Stimulated activated CD4-positive, alpha-beta T cell treated with anti-CD3 and anti-CD28 coated beads, Interleukin-15, amount 100 ng/mL, for 1 hour (primary cell): Measurements from ENCODE around the gene WNT3A.

Experiments
- DNase-seq, 2 donors: peaks; one replicate each; pipeline ENCODE4 v3.0.0-alpha.2; 2020; ENCODE audit warnings: low read depth in 1 of 2, low spot score in 1 of 2

Gene WNT3A

DNA sequence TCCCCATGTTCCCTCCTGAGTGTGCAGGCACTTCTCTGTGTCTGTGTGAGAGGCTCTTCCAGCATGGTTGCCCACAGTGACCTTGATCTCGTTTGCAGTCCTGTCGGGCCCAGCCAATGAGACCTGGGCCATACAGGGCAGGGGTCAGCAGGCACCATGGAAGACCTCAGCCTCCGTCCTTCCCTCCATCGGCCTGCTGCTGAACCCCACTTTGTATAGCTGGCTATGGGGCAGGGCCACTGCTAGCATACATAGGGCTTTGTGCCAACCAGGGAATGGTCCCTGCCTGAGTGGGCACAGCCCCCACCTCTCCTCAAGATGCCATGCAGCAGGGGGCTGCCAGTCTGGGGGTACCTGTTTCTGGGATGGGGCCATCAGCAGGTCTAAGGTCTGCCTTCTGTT lies 92.5 kb downstream of the WNT3A start:
- DNase-seq = no peak

DNA sequence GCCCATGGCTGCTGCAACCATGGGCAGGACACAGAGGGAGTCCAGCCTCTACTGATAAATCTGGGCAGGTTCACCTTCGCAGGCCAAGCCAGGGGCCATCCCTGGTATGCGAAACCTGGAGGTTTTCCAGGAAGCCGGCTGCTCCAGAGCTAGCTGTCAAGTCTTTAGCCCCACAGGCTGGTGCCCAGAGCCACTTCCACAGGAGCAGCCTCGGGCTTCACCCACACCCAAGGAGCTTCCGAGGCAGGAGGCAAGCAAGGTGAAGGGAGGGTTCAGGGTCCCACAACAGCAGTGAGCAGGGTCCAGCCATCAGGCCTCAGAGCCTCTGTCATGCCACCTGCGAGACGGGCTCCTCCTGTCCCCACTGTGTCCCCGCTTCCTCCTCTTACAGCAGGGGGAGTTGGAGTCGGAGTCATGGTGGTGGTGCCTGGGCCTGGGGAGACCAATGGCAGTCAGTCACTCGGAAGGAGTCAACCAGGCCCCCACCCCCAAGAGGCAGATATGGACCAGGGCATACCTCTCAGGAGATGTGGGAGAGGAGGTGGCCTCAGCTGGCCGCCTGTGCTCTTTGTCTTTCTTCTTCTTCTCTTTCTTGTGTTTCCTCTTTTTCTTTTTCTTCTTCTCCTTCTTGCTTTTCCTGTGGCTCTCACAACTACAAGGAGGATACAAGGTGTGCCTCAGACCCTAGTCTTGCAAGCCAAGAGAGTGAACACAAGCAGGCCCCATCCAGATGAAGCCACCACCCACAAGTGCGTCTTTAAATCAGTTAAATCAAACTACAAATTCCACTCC lies 94.2 kb downstream of the WNT3A start:
- DNase-seq = no peak

GRCh38 chr1:228101614-228101993 lies 94.8 kb downstream of the WNT3A start:
- no peak for DNase-seq

DNA sequence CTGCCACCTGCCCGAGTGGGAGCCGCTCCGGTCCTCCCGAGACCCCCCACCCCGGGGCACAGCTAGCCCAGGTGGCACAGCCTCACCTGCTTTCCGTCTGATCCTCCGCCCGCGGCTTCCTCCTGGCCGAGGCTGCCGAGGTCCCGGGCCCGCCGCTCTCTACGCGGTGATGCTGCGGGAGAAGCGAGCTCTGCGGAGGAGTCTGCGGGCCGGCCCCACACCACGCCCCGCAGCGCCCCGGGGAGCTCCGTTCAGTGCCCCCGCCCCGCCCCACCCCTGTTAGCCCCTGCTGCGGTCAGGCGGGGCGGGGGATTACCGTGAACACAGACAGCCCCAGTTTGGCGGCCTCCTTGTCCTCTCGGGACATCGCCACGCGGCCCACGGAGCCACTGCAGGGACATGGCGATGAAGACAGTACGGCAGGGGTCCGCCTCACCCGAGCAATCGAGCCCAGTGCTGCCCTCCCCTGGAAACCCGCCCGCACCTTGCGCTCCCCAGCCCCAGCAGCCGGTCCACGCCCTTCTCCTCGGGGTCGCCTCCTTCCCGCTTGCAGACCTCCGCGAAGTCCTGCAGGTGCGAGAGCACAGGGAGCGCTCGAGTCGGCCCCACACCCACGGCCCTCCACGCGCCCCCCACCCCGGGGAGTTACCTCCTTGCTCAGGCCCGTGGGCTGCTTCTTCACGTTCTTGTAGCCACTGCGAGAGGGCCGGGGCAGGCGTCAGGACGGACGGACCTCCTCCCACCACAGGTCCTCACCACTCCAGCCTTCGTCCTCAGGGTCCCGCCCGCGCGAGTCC lies 95.4 kb downstream of the WNT3A start:
- DNase-seq = peak; percentile 37 to 41

DNA sequence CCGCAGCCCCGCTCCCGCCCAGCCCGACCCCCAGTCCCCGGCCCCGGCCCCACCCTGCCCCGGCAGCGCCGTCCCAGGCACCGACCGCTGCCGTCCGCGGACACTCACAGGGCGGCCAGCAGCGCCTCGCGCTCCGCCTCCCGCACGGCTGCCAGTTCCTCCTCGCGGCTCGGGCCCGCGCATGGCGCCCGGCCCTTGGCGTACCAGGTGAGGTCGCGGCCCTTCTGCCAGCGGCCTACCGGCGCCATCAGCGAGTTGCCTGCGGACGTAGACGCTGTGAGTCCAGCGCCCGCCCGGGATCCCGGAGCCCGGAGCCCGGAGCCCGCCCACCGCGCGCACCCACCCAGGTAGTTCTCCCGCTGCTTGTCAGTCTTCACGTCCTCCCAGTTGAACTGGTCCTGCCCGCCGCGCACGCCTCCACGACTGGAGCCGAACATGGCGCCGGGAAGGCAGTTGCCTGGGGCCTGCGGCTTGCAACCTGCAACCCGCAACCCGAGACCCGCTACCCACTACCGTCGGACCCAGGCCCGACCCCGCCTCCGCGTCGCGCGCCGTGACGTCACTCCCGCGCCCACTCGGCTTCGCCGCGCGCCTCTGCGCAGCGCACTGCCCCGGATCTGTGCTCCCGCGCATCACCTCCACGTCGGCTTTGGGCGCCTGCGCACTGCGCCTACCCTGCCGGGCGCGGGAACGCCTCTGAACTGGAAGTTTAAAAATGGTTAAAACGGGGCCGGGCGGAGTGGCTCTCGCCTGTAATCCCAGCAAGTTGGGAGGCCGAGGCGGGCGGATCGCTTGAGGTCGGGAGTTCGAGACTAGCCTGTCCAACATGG lies 96.2 kb downstream of the WNT3A start, which contains the start of gene C1orf35:
C1orf35 (minus strand) TSS at position 535 of the 830 bp plus-strand sequence; CDS start at position 437, 98 bp downstream.
- DNase-seq = peak; percentile 82 to 93

GRCh38 chr1:228104526-228105269 lies 97.9 kb downstream of the WNT3A start:
- DNase-seq = no peak

GRCh38 chr1:228105270-228105995 lies 98.6 kb downstream of the WNT3A start:
- DNase-seq = no peak

DNA sequence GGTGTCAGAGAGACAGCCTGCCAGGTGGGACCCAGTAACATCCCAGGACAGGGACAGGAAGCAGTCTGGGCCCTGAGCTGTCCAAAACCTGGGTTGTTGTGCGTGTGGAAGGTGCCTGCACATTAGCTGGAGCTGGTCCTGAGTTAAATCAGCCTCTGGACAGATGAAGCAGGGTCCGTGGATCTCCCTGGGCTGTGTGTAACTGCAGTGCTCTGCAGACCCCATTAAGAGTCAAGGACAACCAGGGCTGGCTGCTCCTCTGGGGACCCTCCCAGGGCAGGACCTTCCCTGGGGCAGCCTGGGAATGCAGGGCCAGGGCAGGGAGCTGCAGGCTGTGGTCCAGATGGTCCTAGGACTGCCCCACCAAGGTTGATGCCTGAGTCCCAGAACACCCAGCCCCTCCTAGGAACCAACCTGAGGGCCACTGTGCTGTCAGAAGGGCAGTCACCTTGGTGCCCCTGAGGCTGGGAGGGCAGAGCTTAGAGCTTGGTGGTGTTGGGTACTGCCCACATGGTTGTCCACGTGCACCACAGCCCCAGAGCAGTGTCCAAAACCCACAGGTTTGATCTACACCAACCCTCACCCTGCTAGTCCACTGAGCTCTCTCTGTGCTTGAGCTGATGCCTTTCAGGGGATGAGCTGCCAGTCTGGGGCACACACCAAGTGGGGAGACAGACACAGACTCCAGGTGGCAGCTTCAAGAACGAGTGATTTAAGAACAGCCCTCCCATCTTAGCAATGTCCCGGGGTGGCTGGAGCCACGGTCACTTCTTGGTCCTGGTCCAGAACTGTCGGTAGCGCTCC lies 99.4 kb downstream of the WNT3A start:
- no peak for DNase-seq

GRCh38 chr1:228106800-228107054 lies 99.9 kb downstream of the WNT3A start:
- DNase-seq = no peak

DNA sequence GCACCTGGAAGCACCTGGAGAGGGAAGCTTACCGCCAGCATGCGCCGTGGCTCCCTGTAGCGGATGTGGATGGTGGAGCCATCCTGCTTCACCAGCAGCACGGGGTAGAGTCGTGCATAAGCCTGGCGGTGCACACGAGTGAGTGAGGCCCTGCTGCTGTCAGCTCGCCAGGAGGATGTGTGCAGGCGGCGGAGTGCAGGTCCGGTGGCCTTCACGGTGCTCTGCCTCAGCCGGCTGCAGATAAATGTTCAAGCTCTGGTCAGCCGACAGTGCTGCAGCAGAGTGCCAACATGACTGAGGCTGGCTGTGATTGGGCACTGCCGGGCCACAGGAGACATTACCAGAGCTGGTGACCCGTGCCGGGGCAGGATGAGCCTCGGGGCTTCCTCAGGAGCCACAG lies 100.8 kb downstream of the WNT3A start:
- no peak for DNase-seq

DNA sequence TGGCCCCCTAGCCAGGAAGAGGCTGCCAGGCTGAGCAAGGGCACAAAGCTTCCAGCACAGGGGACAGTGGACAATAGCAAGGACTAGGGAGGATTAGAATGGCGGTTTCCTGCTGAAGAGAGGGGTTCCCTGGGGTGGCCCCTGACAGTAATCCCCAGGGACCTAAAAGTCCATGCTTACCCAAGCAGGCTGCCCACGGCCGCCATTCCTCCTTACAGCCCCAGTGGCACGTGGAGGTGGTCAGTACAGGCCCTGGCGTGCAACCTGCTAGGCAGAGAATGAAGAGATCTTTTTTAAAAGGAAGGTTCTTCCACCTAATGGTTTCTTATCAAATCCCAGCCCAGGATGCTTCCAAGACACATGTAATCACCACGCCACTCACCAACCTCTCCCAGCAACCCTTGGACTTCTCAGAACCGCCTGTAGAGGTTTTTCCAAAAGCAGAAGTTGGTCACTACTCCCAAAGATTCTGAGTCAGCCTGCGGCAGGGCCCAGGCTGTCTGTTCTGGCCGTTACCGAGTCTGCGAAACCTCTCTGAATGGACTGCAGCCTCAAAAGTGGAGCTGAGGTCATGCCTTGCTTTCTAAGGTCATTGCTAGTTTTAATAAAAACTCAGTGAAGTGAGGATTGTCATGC lies 101.4 kb downstream of the WNT3A start:
- no peak for DNase-seq

DNA sequence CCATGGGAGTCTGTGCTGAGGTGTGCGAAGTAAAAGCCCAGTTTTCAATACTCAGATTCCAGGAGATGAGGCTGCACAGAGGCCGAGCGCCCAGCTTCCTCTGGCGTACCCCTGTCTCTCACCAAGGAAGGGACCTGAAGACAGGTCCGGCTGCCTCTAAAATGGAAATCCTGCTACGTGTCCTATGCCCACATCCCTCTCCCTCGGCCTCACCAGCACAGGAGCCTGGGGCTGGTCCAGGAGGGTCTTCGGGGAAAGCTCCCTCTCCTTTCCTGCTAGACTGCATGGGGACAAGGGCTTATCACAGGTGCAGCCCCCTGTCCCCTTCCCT lies 101.9 kb downstream of the WNT3A start:
- DNase-seq = no peak

DNA sequence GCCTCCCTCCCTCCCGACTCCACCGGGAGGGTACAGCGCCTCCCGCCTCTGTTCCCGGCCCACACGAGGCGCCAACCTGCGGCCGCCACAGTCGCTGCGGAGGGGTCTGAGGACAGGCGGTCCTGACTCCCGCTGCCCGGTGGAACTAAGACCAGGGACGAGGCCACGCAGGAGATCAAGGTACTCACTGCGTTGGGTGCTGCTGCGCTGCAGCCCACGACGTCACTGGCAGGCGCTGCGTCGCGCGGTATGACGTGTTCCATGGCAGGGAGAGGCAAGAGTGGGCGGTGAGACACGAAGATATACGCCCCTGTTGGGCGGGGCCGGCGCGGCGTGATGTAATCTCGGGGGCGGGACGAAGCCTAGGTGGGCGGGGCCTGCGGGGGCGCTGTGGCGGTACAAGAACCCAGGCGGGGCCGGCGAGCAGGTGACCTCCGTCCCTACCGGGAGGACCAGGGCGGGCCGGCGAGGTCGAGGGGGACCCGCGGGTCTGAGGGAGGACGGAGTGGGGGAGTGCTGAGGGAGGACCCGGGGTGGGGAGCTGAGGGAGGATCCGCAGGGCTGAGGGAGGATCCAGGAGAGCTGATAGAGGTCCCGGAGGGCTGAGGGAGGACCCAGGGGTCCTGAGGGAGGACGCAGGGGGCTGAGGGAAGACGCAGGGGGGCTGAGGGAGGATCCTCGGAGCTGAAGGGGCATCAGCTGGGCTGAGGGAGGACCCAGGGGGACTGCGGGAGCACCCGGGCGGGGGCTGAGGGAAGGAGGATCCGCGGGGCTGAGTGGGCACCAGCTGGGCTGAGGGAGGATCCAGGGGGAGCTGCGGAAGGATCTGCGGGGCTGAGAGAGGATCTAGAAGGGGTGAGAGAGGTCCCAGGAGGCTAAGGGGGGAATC lies 102.5 kb downstream of the WNT3A start, which contains the start of gene MRPL55:
MRPL55 (minus strand) TSS at position 227 of the 889 bp plus-strand sequence. CDS start 1,039 bp downstream, outside the sequence.
- peak; percentile 98 to 99 for DNase-seq

DNA sequence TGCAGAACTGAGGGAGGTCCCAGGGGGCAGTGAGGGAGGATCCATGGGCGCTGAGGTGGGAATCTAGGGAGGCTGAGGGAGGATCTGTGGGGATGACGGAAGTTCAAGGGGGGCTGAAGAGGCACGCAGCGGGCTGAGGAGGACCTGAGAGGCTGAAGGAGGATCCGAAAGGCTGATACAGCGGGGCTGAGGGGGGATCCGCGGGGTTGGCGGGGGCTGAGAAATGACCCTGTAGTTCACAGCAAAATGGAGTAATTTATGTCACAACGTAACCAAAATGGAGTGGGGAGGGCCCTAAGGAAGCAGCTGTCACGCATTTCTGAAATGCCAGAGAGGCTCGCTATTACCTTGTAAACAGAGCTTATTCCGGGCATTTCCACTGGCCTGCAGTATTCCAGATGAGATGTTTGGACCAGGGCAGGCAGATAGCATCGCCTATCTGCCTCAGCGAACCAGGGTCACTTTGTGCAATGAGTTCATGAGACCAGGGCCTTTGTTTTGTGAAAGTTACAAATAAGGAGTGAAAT lies 103.2 kb downstream of the WNT3A start:
- DNase-seq = no peak

- DNase-seq = no peak
Measured at GRCh38 chr1:228110556-228110955, 103.8 kb downstream of the WNT3A start.
